GM12878 (cell line): Measurements from ENCODE around the gene ZSCAN26. TPM values are rescaled to one million over a fixed set of nuclear protein-coding genes. Genes with fewer than 3 reads are reported as not detected.

ENCODE experiments used
- ATAC-seq: fragments of 200-7000 bp; cut with Tn5 transposase; 3 replicates; pipeline ENCODE4 v1.9.1; 2020; ENCODE audit warnings: mild to moderate bottlenecking, moderate library complexity
- BruUV-seq: library from RNA; stranded (reverse); fragments of 400-500 nt; replicated peaks from 2 replicates; lab custom pipeline; 2021; lab: Mats Ljungman, UMichigan
- CTCF ChIA-PET: fragments of 300-600 bp; sonication (Branson Sonifier 250); formaldehyde crosslinking; extraction: SDS; loops from one replicate; lab custom pipeline; 2021; ENCODE audit warnings: inconsistent platforms; lab: Yijun Ruan, JAX
- POLR2A ChIA-PET: fragments of 350-600 bp; formaldehyde crosslinking; extraction: SDS; loops from one replicate; lab custom pipeline; 2021; ENCODE audit warnings: inconsistent platforms; lab: Charles Lee
- RAD21 ChIA-PET: fragments of 300-600 bp; sonication (Branson Sonifier 250); formaldehyde crosslinking; loops from one replicate; lab custom pipeline; 2023; ENCODE audit warnings: antibody characterized with exemption; ENCODE audit not compliant: unreplicated experiment; lab: Charles Lee
- SMC1A ChIA-PET: fragments of 300-600 bp; sonication (Branson Sonifier 250); formaldehyde crosslinking; loops from one replicate; lab custom pipeline; 2023; ENCODE audit not compliant: unreplicated experiment, uncharacterized antibody; lab: Charles Lee
- DNase-seq: peaks from one replicate; pipeline ENCODE4 v3.0.0-alpha.2; 2011; ENCODE audit warnings: low read depth, low spot score
- FAIRE-seq: peaks from 3 replicates; lab custom pipeline; 2011; peaks lifted over from hg19 to GRCh38; lab: Jason Lieb, UNC
- H2AFZ ChIP-seq: 2 replicates; pipeline ENCODE4 v1.6.0; 2011; ENCODE audit warnings: low read depth, low read length, control low read depth; ENCODE audit not compliant: control insufficient read depth
- H3K27ac ChIP-seq: 2 replicates; pipeline ENCODE4 v1.5.1; 2011; ENCODE audit warnings: control low read depth; ENCODE audit not compliant: control insufficient read depth, insufficient read depth
- H3K27me3 ChIP-seq, 2 experiments: replicated peaks in 1 of 2; 2 replicates each; pipeline versions ENCODE4 v1.6.0 to v1.6.1; 2011; ENCODE audit warnings: low read length in 1 of 2; ENCODE audit not compliant: control insufficient read depth in 2 of 2, insufficient read depth in 2 of 2
- H3K36me3 ChIP-seq, 2 experiments: 2 replicates each; pipeline ENCODE4 v1.5.1; 2011; ENCODE audit warnings: low read length in 1 of 2; ENCODE audit not compliant: control insufficient read depth in 2 of 2, insufficient read depth in 2 of 2
- H3K4me1 ChIP-seq: 2 replicates; pipeline ENCODE4 v1.6.1; 2011; ENCODE audit warnings: mild to moderate bottlenecking, low read length, moderate library complexity, mixed read lengths; ENCODE audit not compliant: control insufficient read depth, insufficient read depth
- H3K4me2 ChIP-seq: 2 replicates; pipeline ENCODE4 v1.6.0; 2011; ENCODE audit warnings: control low read depth; ENCODE audit not compliant: control insufficient read depth, insufficient read depth
- H3K4me3 ChIP-seq: fragments of 200-600 bp; sonication (generic); 2 replicates; pipeline ENCODE4 v1.5.1; 2016
- H3K79me2 ChIP-seq: 2 replicates; pipeline ENCODE4 v1.6.0; 2011; ENCODE audit warnings: low read length; ENCODE audit not compliant: control insufficient read depth, insufficient read depth
- H3K9ac ChIP-seq: 2 replicates; pipeline ENCODE4 v1.8.0; 2011; ENCODE audit warnings: low read length, control low read depth, mixed read lengths; ENCODE audit not compliant: control insufficient read depth, insufficient read depth
- H3K9me3 ChIP-seq: replicated peaks from 3 replicates; pipeline ENCODE4 v1.5.1; 2011; ENCODE audit warnings: mild to moderate bottlenecking, low read length; ENCODE audit not compliant: control insufficient read depth, insufficient read depth
- H4K20me1 ChIP-seq: 2 replicates; pipeline ENCODE4 v1.6.0; 2011; ENCODE audit not compliant: control insufficient read depth, insufficient read depth
- ATF2 ChIP-seq: IDR thresholded peaks from 2 replicates; pipeline ENCODE4 v1.6.1; 2012; ENCODE audit warnings: low read length, inconsistent platforms
- CBX5 ChIP-seq: sonication (generic); IDR thresholded peaks from 2 replicates; pipeline ENCODE4 v1.6.1; 2016; ENCODE audit warnings: low read depth, moderate library complexity, mild to moderate bottlenecking, inconsistent platforms
- GATAD2B ChIP-seq: fragments of 450-650 bp; conservative IDR thresholded peaks from 2 replicates; pipeline ENCODE4 v1.6.1; 2017; ENCODE audit warnings: low read depth, mild to moderate bottlenecking, moderate library complexity
- HDAC2 ChIP-seq: fragments of 200-600 bp; sonication (generic); IDR thresholded peaks from 2 replicates; pipeline ENCODE4 v1.6.1; 2017
- JUND ChIP-seq: IDR thresholded peaks from 2 replicates; pipeline ENCODE4 v1.6.1; 2012; ENCODE audit warnings: low read depth, mild to moderate bottlenecking, low read length, improper control_type of control experiment, moderate library complexity
- NR2C1 ChIP-seq: fragments of 450-650 bp; IDR thresholded peaks from 2 replicates; pipeline ENCODE4 v1.6.1; 2017; ENCODE audit warnings: antibody characterized with exemption, mild to moderate bottlenecking, moderate library complexity
- PAX5 ChIP-seq: IDR thresholded peaks from 2 replicates; pipeline ENCODE4 v1.6.1; 2011; ENCODE audit warnings: low read depth, low read length, borderline replicate concordance
- PRDM15 ChIP-seq: fragments of 450-650 bp; formaldehyde crosslinking; IDR thresholded peaks from 2 replicates; pipeline ENCODE4 v1.4.0; 2020; ENCODE audit warnings: mild to moderate bottlenecking, moderate library complexity
- SRF ChIP-seq, 2 experiments: IDR thresholded peaks; 2 replicates each; pipeline ENCODE4 v1.6.1; 2011; ENCODE audit warnings: low read depth in 2 of 2, low read length in 2 of 2, mild to moderate bottlenecking in 1 of 2, moderate library complexity in 1 of 2
- WGBS: methylation state at CpG from one replicate; pipeline ENCODE4 v1.1.6; 2016; ENCODE audit warnings: low lambda C conversion rate; ENCODE audit not compliant: insufficient replicate concordance, insufficient coverage; ENCODE audit errors: missing lambda C conversion rate; 5-methylcytosine and 5-hydroxymethylcytosine counted together
- in situ Hi-C: fragments of 300-500 bp; cut with MboI; formaldehyde crosslinking; loops from 9 replicates; pipeline ENCODE4 v1.14.3; 2018; ENCODE audit warnings: mixed read lengths
- intact Hi-C: fragments of 100-400 bp; cut with micrococcal nuclease; formaldehyde crosslinking; loops from one replicate; pipeline ENCODE4 v1.14.2; 2022; ENCODE audit not compliant: unreplicated experiment
- polyA plus RNA-seq, 11 experiments: library from polyadenylated mRNA; depleted of rRNA in 4 of 11; unstranded in 6 of 11; stranded (reverse) in 5 of 11; fragments of >200 nt; fragmentation: Nextera tagmentation in 4 of 11; fragmentation: Illumina TruSeq in 1 of 11; extraction: Ambion mirVana in 4 of 11; extraction: Trizol in 1 of 11; gene quantifications; 1 replicate in 1 of 11; 2 replicates in 10 of 11; pipeline versions ENCODE4 v1.2.1 to v1.2.3, GENCODE V29; 2011 to 2016; ENCODE audit warnings: inconsistent platforms in 2 of 11, missing spikeins in 2 of 11, low read depth in 1 of 11
- total RNA-seq, 4 experiments: library from RNA; depleted of rRNA in 3 of 4; stranded (reverse); fragments of >200 nt in 3 of 4; fragmentation: Illumina TruSeq in 1 of 4; extraction: Trizol in 1 of 4; gene quantifications; 2 replicates each; pipeline versions ENCODE4 v1.2.1 to v1.2.3, GENCODE V29; 2013 to 2021
- TF ChIP-seq, protein P1 (sequence below): fragments of 450-650 bp; conservative IDR thresholded peaks from 2 replicates; pipeline ENCODE4 v1.6.1; 2017; ENCODE audit warnings: mild to moderate bottlenecking, moderate library complexity

Gene ZSCAN26
- total and polyA plus RNA-seq, 10 of the 15 experiments (the other 5 are each of a cell fraction or from before 2014, with no cell fraction given): 4.5 to 13.3 (median 6.5) TPM

- DNase-seq (no peak), ATAC-seq (no peak), FAIRE-seq (no peak)
- POLR2A ChIA-PET: no interaction called here
- Histone ChIP-seq H3K79me2 (peaks cover 14% of the 10 kb centered on the region), H3K27ac (no peak overlapping the region), H3K27me3 (no peaks in the 10 kb centered on the region), H3K4me3 (peak overlapping the region; percentile 61), H4K20me1 (no peaks in the 10 kb centered on the region), H3K4me2 (peak overlapping the region; percentile 39), H2AFZ (no peak overlapping the region), H3K9me3 (no peaks in the 10 kb centered on the region), H3K36me3 (peaks cover 0 to 4% of the 10 kb centered on the region in 2 experiments; a peak in 2 of 4 replicates), H3K9ac (no peak overlapping the region), H3K4me1 (no peaks in the 10 kb centered on the region)
- SMC1A ChIA-PET: interaction anchor here (0.6 to 1.7 kb wide), 6 partner anchors 17 to 110 kb away, joined by 3 to 6 read pairs (median 3); partner anchors contain the start of genes ZKSCAN3 and ZKSCAN8
- RAD21 ChIA-PET: interaction anchor here (0.6 to 2.3 kb wide), 3 partner anchors 24 to 109 kb away, joined by 3 to 6 read pairs (median 3); partner anchors contain the start of gene ZKSCAN8
- 50% methylated on average over 2 of the region's 2 CpGs for WGBS
- TF ChIP-seq, protein P1, sequence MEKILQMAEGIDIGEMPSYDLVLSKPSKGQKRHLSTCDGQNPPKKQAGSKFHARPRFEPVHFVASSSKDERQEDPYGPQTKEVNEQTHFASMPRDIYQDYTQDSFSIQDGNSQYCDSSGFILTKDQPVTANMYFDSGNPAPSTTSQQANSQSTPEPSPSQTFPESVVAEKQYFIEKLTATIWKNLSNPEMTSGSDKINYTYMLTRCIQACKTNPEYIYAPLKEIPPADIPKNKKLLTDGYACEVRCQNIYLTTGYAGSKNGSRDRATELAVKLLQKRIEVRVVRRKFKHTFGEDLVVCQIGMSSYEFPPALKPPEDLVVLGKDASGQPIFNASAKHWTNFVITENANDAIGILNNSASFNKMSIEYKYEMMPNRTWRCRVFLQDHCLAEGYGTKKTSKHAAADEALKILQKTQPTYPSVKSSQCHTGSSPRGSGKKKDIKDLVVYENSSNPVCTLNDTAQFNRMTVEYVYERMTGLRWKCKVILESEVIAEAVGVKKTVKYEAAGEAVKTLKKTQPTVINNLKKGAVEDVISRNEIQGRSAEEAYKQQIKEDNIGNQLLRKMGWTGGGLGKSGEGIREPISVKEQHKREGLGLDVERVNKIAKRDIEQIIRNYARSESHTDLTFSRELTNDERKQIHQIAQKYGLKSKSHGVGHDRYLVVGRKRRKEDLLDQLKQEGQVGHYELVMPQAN: no peak
- TF ChIP-seq CBX5 (no peak), ATF2 (no peak), PRDM15 (no peak), HDAC2 (no peak), SRF (IDR thresholded peaks at IDR 0.05; ENCODE audit: low read depth in 2 of 2, low read length in 2 of 2) (no peak), PAX5 (no peak), JUND (no peak), GATAD2B (no peak), NR2C1 (no peak)
- in situ Hi-C loops: no loop called here
- intact Hi-C loops: no loop called here
- CTCF ChIA-PET: no interaction called here
- no TSS peak for BruUV-seq
Observed at GRCh38 chr6:28250747-28251146, 16.2 kb upstream of the ZSCAN26 start.
